HG03060 (cell line): Measurements from ENCODE around the gene ELF4.

Experiments
- ATAC-seq: cut with Tn5 transposase; IDR thresholded peaks from one replicate; pipeline ENCODE4 v1.9.1; 2021; ENCODE audit warnings: low read depth, moderate number of reproducible peaks; ENCODE audit not compliant: unreplicated experiment

The ELF4 gene

GRCh38 chrX:130085551-130086446 is 24.5 kb downstream of the ELF4 start:
- no peak for ATAC-seq

- ATAC-seq = peak; percentile 19
Measured at GRCh38 chrX:130084631-130085237, 25.6 kb downstream of the ELF4 start.

GRCh38 chrX:130083656-130084382 is 26.5 kb downstream of the ELF4 start:
- ATAC-seq = no peak

- ATAC-seq = no peak
Measured at GRCh38 chrX:130083107-130083490, 27.2 kb downstream of the ELF4 start.

GRCh38 chrX:130082244-130083106 is 27.8 kb downstream of the ELF4 start:
- no peak for ATAC-seq

- ATAC-seq = no peak
Measured at GRCh38 chrX:130081421-130082045, 28.8 kb downstream of the ELF4 start.

- ATAC-seq = no peak
Measured at GRCh38 chrX:130080791-130081367, 29.4 kb downstream of the ELF4 start.

GRCh38 chrX:130079824-130080406 is 30.4 kb downstream of the ELF4 start:
- no peak for ATAC-seq

- no peak for ATAC-seq
Measured at GRCh38 chrX:130075777-130076176, 34.5 kb downstream of the ELF4 start.

- ATAC-seq = no peak
Measured at GRCh38 chrX:130072345-130072740, 38.0 kb downstream of the ELF4 start.

GRCh38 chrX:130071611-130072344 is 38.5 kb downstream of the ELF4 start:
- no peak for ATAC-seq

- ATAC-seq = no peak
Measured at GRCh38 chrX:130066975-130067615, 43.2 kb downstream of the ELF4 start.

- ATAC-seq = no peak
Measured at GRCh38 chrX:130060122-130061069, 49.9 kb downstream of the ELF4 start.

- ATAC-seq = no peak
Measured at GRCh38 chrX:130058652-130059051, 51.6 kb downstream of the ELF4 start.

GRCh38 chrX:130057209-130057608 is 53.1 kb downstream of the ELF4 start:
- ATAC-seq = no peak

GRCh38 chrX:130055899-130056298 is 54.4 kb downstream of the ELF4 start:
- ATAC-seq = no peak

GRCh38 chrX:130055103-130055502 is 55.2 kb downstream of the ELF4 start:
- ATAC-seq = no peak
